DOHH2 (cell line): Measurements from ENCODE around the gene UBFD1.

Experiments
- H3F3A ChIP-seq: fragments of 200-600 bp; sonication (generic), shearing (Covaris generic); 2 replicates; pipeline ENCODE4 v1.6.0; 2016; ENCODE audit warnings: antibody characterized with exemption, mild to moderate bottlenecking; ENCODE audit not compliant: control insufficient read depth, insufficient read depth
- H3K27ac ChIP-seq: fragments of 200-600 bp; sonication (generic); 2 replicates; pipeline ENCODE4 v1.5.1; 2014; ENCODE audit warnings: low read depth, mild to moderate bottlenecking, low read length, moderate library complexity
- H3K27me3 ChIP-seq: fragments of 200-600 bp; sonication (generic); 2 replicates; pipeline ENCODE4 v1.6.1; 2014; ENCODE audit warnings: mild to moderate bottlenecking, low read length, mixed read lengths; ENCODE audit not compliant: control insufficient read depth
- H3K36me3 ChIP-seq: fragments of 200-600 bp; sonication (generic); 2 replicates; pipeline ENCODE4 v1.6.1; 2014; ENCODE audit warnings: mild to moderate bottlenecking, low read length, moderate library complexity, mixed read lengths; ENCODE audit not compliant: control insufficient read depth
- H3K4me1 ChIP-seq: fragments of 200-600 bp; sonication (generic); 2 replicates; pipeline ENCODE4 v1.6.1; 2014; ENCODE audit warnings: mild to moderate bottlenecking, low read length, mixed read lengths; ENCODE audit not compliant: control insufficient read depth
- H3K4me2 ChIP-seq: fragments of 200-600 bp; sonication (generic); 2 replicates; pipeline ENCODE4 v1.6.0; 2014; ENCODE audit warnings: mild to moderate bottlenecking, low read length, moderate library complexity
- H3K4me3 ChIP-seq: fragments of 200-600 bp; sonication (generic); 2 replicates; pipeline ENCODE4 v1.5.1; 2014; ENCODE audit warnings: mild to moderate bottlenecking, low read length, mixed read lengths
- H3K79me2 ChIP-seq: fragments of 200-600 bp; sonication (generic); 2 replicates; pipeline ENCODE4 v1.6.1; 2014; ENCODE audit warnings: mild to moderate bottlenecking, low read length, mixed read lengths; ENCODE audit not compliant: control insufficient read depth
- H3K9me2 ChIP-seq: fragments of 200-600 bp; sonication (generic); replicated peaks from 2 replicates; pipeline ENCODE4 v1.6.1; 2014; ENCODE audit warnings: mild to moderate bottlenecking, low read length, mixed read lengths; ENCODE audit not compliant: control insufficient read depth
- H3K9me3 ChIP-seq: fragments of 200-600 bp; sonication (generic); 2 replicates; pipeline ENCODE4 v1.6.1; 2014; ENCODE audit warnings: antibody characterized with exemption, low read length, mixed read lengths; ENCODE audit not compliant: control insufficient read depth, insufficient read depth
- H4K20me1 ChIP-seq: fragments of 200-600 bp; sonication (generic); 2 replicates; pipeline ENCODE4 v1.6.0; 2014; ENCODE audit warnings: low read depth, mild to moderate bottlenecking, antibody characterized with exemption, low read length, moderate library complexity; ENCODE audit not compliant: control insufficient read depth, insufficient read depth
- CTCF ChIP-seq: fragments of 200-600 bp; sonication (generic); IDR thresholded peaks from one replicate; pipeline ENCODE4 v1.5.1; 2014; ENCODE audit warnings: antibody characterized with exemption, mild to moderate bottlenecking, low read depth, low read length; ENCODE audit not compliant: poor library complexity, severe bottlenecking
- EZH2phosphoT487 ChIP-seq: fragments of 200-600 bp; sonication (generic); IDR thresholded peaks from 2 replicates; pipeline ENCODE4 v1.6.1; 2017; ENCODE audit warnings: borderline replicate concordance, mild to moderate bottlenecking, antibody characterized with exemption, low read length, moderate library complexity, mixed read lengths

The UBFD1 gene

GRCh38 chr16:23572394-23572793 is 14.9 kb downstream of the UBFD1 start:
- Histone ChIP-seq H3K9me2 (no peaks in the 10 kb centered on the region), H3K36me3 (peaks cover 42% of the 10 kb centered on the region), H3K4me3 (no peak overlapping the region), H3K9me3 (no peaks in the 10 kb centered on the region), H3F3A (peaks cover 28% of the 10 kb centered on the region), H3K4me1 (peaks cover 31% of the 10 kb centered on the region), H3K27me3 (no peaks in the 10 kb centered on the region), H3K27ac (no peak overlapping the region), H3K4me2 (no peak overlapping the region), H4K20me1 (no peaks in the 10 kb centered on the region; the same call in 1 of the 2 replicates), H3K79me2 (0 out of 2 replicates have a peak, but pooled peaks cover 3% of the 10 kb centered on the region)
- TF ChIP-seq CTCF = no peak
- no peak for TF ChIP-seq EZH2phosphoT487

- H3K4me2 ChIP-seq = no peak overlapping the region
- H3K4me3 ChIP-seq = no peak overlapping the region
- H3K27ac ChIP-seq = no peak overlapping the region
- TF ChIP-seq EZH2phosphoT487 (no peak), CTCF (no peak)
- no peaks in the 10 kb centered on the region; the same call in 1 of the 2 replicates for H4K20me1 ChIP-seq
- H3K9me2 ChIP-seq = no peaks in the 10 kb centered on the region
- H3K27me3 ChIP-seq = no peaks in the 10 kb centered on the region
- 0 out of 2 replicates have a peak, but pooled peaks cover 3% of the 10 kb centered on the region for H3K79me2 ChIP-seq
- no peaks in the 10 kb centered on the region for H3K9me3 ChIP-seq
- peaks cover 28% of the 10 kb centered on the region for H3F3A ChIP-seq
- peaks cover 28% of the 10 kb centered on the region for H3K4me1 ChIP-seq
- H3K36me3 ChIP-seq = peaks cover 36% of the 10 kb centered on the region
Measured at GRCh38 chr16:23573817-23574216, 16.3 kb downstream of the UBFD1 start.

- Histone ChIP-seq H4K20me1 (no peaks in the 10 kb centered on the region; the same call in 1 of the 2 replicates), H3K4me3 (no peak overlapping the region), H3K4me2 (no peak overlapping the region), H3K9me3 (no peaks in the 10 kb centered on the region), H3K27me3 (no peaks in the 10 kb centered on the region), H3F3A (peaks cover 23% of the 10 kb centered on the region), H3K36me3 (peaks cover 34% of the 10 kb centered on the region), H3K4me1 (peaks cover 8% of the 10 kb centered on the region), H3K9me2 (no peaks in the 10 kb centered on the region), H3K79me2 (0 out of 2 replicates have a peak, but pooled peaks cover 3% of the 10 kb centered on the region), H3K27ac (no peak overlapping the region)
- TF ChIP-seq CTCF (no peak), EZH2phosphoT487 (no peak)
Measured at GRCh38 chr16:23575834-23576233, 18.3 kb downstream of the UBFD1 start.
